ENCODE data around the gene TRPM4.
"Not testable (repeated sequence)": the region's sequence is repeated elsewhere in the genome, so short reads cannot be mapped to it uniquely, and the experiment has no call there.

GRCh38 chr19:49123285-49123684 lies 34.3 kb upstream of the TRPM4 start:
- not testable (repeated sequence) for TF ChIP-seq CTCF (IDR thresholded peaks at IDR 0.05; ENCODE audit: low read length); EZH2 (optimal IDR thresholded peaks at IDR 0.05; ENCODE audit: low read depth, low read length); EZH2phosphoT487 (IDR thresholded peaks at IDR 0.05; ENCODE audit: low read length)

All from MM.1S (cell line).